Osteoblast (primary cell): ENCODE data around the gene ZNF670. TPM values are rescaled to one million over a fixed set of nuclear protein-coding genes. Genes with fewer than 3 reads are reported as not detected.
"Not testable (repeated sequence)": the region's sequence is repeated elsewhere in the genome, so short reads cannot be mapped to it uniquely, and the experiment has no call there.

Experiments used
- DNase-seq: peaks from one replicate; pipeline ENCODE4 v3.0.0; 2011; ENCODE audit warnings: low spot score, mixed read lengths; ENCODE audit not compliant: insufficient read length; ENCODE audit errors: missing footprints
- H2AFZ ChIP-seq: 2 replicates; pipeline ENCODE4 v1.6.0; 2011; ENCODE audit warnings: mild to moderate bottlenecking, low read length
- H3K27ac ChIP-seq: 2 replicates; pipeline ENCODE4 v1.5.1; 2011; ENCODE audit warnings: mild to moderate bottlenecking, low read depth, low read length, moderate library complexity
- H3K27me3 ChIP-seq: 2 replicates; pipeline ENCODE4 v1.6.0; 2012; ENCODE audit warnings: mild to moderate bottlenecking, control low read depth, inconsistent platforms, low read length, moderate library complexity; ENCODE audit not compliant: insufficient read depth
- H3K36me3 ChIP-seq: 2 replicates; pipeline ENCODE4 v1.5.1; 2011; ENCODE audit warnings: mild to moderate bottlenecking, low read length, control low read depth, moderate library complexity; ENCODE audit not compliant: insufficient read depth
- H3K4me1 ChIP-seq: 2 replicates; pipeline ENCODE4 v1.5.1; 2011; ENCODE audit warnings: mild to moderate bottlenecking, low read length, control low read depth, moderate library complexity; ENCODE audit not compliant: insufficient read depth
- H3K4me2 ChIP-seq: 2 replicates; pipeline ENCODE4 v1.6.0; 2011; ENCODE audit warnings: mild to moderate bottlenecking, low read length; ENCODE audit not compliant: insufficient read depth
- H3K4me3 ChIP-seq: fragments of 200-600 bp; sonication (generic); 3 replicates; pipeline ENCODE4 v1.5.1; 2012; ENCODE audit warnings: mild to moderate bottlenecking, low read length, inconsistent platforms; ENCODE audit not compliant: insufficient read depth
- H3K79me2 ChIP-seq: 2 replicates; pipeline ENCODE4 v1.6.0; 2012; ENCODE audit warnings: mild to moderate bottlenecking, low read length, control low read depth, inconsistent platforms; ENCODE audit not compliant: insufficient read depth
- H3K9me3 ChIP-seq: 2 replicates; pipeline ENCODE4 v1.5.1; 2011; ENCODE audit warnings: low read depth, low read length, control low read depth
- H4K20me1 ChIP-seq: 2 replicates; pipeline ENCODE4 v1.6.0; 2012; ENCODE audit warnings: mild to moderate bottlenecking, low read length, control low read depth; ENCODE audit not compliant: insufficient read depth
- CTCF ChIP-seq: IDR thresholded peaks from 2 replicates; pipeline ENCODE4 v1.5.1; 2011; ENCODE audit warnings: mild to moderate bottlenecking, low read depth, low read length, moderate library complexity; ENCODE audit errors: extremely low read depth
- total RNA-seq: library from RNA; depleted of rRNA; stranded (reverse); fragments of >200 nt; gene quantifications from 2 replicates; pipeline ENCODE4 v1.2.3, GENCODE V29; 2012

Gene ZNF670
- total RNA-seq, 1 donor: 2.9 TPM

GRCh38 chr1:247047260-247047659 lies 31.4 kb downstream of the ZNF670 start:
- Histone ChIP-seq H4K20me1 (no peaks in the 10 kb centered on the region), H3K4me3 (no peak overlapping the region)
- no peak for DNase-seq

GRCh38 chr1:247043406-247043805 lies 35.2 kb downstream of the ZNF670 start:
- no peak for DNase-seq
- H3K36me3 ChIP-seq: no peaks in the 10 kb centered on the region
- H2AFZ ChIP-seq: no peak overlapping the region

More at GRCh38 chr1:247047260-247047659, 31.4 kb downstream of the ZNF670 start:
- no peak overlapping the region for H3K27ac ChIP-seq
- TF ChIP-seq CTCF: no peak
- H3K79me2 ChIP-seq: no peaks in the 10 kb centered on the region
- H3K4me2 ChIP-seq: no peak overlapping the region
- H2AFZ ChIP-seq: no peak overlapping the region
- H3K9me3 ChIP-seq: peaks cover 11% of the 10 kb centered on the region
- H3K4me1 ChIP-seq: no peaks in the 10 kb centered on the region
- H3K27me3 ChIP-seq: no peaks in the 10 kb centered on the region
- no peaks in the 10 kb centered on the region for H3K36me3 ChIP-seq

GRCh38 chr1:247037511-247038320 lies 40.9 kb downstream of the ZNF670 start:
- peaks cover 14% of the 10 kb centered on the region for H3K36me3 ChIP-seq
- TF ChIP-seq CTCF: no peak
- no peaks in the 10 kb centered on the region for H3K4me1 ChIP-seq
- no peak overlapping the region for H2AFZ ChIP-seq
- no peak overlapping the region for H3K4me2 ChIP-seq
- H3K27ac ChIP-seq: no peak overlapping the region
- no peak for DNase-seq
- no peaks in the 10 kb centered on the region for H3K79me2 ChIP-seq
- H3K27me3 ChIP-seq: no peaks in the 10 kb centered on the region
- H4K20me1 ChIP-seq: no peaks in the 10 kb centered on the region
- peaks cover 15% of the 10 kb centered on the region for H3K9me3 ChIP-seq
- no peak overlapping the region for H3K4me3 ChIP-seq

More at GRCh38 chr1:247043406-247043805, 35.2 kb downstream of the ZNF670 start:
- TF ChIP-seq CTCF: no peak
- H3K4me2 ChIP-seq: no peak overlapping the region
- H3K9me3 ChIP-seq: peaks cover 11% of the 10 kb centered on the region
- no peak overlapping the region for H3K27ac ChIP-seq
- no peaks in the 10 kb centered on the region for H4K20me1 ChIP-seq
- no peaks in the 10 kb centered on the region for H3K4me1 ChIP-seq
- H3K27me3 ChIP-seq: no peaks in the 10 kb centered on the region
- H3K4me3 ChIP-seq: no peak overlapping the region
- no peaks in the 10 kb centered on the region for H3K79me2 ChIP-seq

GRCh38 chr1:247032306-247032705 lies 46.3 kb downstream of the ZNF670 start:
- H3K4me2 ChIP-seq, H3K27ac ChIP-seq, H3K36me3 ChIP-seq, H3K79me2 ChIP-seq, H3K27me3 ChIP-seq, H2AFZ ChIP-seq, H3K4me3 ChIP-seq, DNase-seq, H4K20me1 ChIP-seq, H3K4me1 ChIP-seq: not testable (repeated sequence)
- peaks cover 10% of the 10 kb centered on the region for H3K9me3 ChIP-seq

Other genes starting within 250 kb of the ZNF670 start
- gene AHCTF1, start 146.9 kb downstream of the ZNF670 start, total RNA-seq: 30.6 and 32.6 TPM in 2 replicates
- 0.72 and 1.2 TPM in 2 replicates for gene ZNF695, start 70.8 kb downstream of the ZNF670 start, total RNA-seq
- 10.1 and 11.8 TPM in 2 replicates for gene ZNF669, start 25.5 kb upstream of the ZNF670 start, total RNA-seq
- gene ZNF124, start 93.2 kb upstream of the ZNF670 start, total RNA-seq: 14.4 and 36.9 TPM in 2 replicates
- gene VN1R5, start 177.3 kb upstream of the ZNF670 start, total RNA-seq: not detected in 2 replicates